ENCODE data around the gene BAZ2A.

DNA sequence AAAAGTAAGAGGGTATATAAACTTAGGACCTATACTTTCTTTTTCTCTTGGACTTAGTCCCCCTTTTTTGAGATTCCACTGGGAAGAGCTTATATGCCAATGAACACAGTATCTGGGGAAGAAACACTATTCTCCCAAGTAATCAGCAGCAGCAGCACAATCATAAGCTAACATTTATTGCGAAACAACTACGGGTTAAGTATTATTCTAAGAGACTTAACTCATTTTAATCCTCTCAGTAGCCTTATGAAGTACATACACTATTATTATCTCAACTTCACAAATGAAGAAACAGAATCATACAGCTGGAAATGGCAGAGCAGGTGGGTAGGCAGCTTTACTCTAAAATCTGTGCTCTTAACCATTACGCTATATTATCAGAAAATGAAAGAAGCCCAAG is 27.9 kb downstream of the BAZ2A start:
- TF ChIP-seq, protein P1, sequence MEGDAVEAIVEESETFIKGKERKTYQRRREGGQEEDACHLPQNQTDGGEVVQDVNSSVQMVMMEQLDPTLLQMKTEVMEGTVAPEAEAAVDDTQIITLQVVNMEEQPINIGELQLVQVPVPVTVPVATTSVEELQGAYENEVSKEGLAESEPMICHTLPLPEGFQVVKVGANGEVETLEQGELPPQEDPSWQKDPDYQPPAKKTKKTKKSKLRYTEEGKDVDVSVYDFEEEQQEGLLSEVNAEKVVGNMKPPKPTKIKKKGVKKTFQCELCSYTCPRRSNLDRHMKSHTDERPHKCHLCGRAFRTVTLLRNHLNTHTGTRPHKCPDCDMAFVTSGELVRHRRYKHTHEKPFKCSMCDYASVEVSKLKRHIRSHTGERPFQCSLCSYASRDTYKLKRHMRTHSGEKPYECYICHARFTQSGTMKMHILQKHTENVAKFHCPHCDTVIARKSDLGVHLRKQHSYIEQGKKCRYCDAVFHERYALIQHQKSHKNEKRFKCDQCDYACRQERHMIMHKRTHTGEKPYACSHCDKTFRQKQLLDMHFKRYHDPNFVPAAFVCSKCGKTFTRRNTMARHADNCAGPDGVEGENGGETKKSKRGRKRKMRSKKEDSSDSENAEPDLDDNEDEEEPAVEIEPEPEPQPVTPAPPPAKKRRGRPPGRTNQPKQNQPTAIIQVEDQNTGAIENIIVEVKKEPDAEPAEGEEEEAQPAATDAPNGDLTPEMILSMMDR (IDR thresholded peaks at IDR 0.05) = no peak
- no peak for TF ChIP-seq FOXM1 (IDR thresholded peaks at IDR 0.05; ENCODE audit: low read depth)
- TF ChIP-seq EP300 (IDR thresholded peaks at IDR 0.05; ENCODE audit: borderline replicate concordance in 1 of 2, low read depth in 1 of 2, low read length in 1 of 2) = no peak
- no peak for TF ChIP-seq EZH2phosphoT487 (IDR thresholded peaks at IDR 0.05; ENCODE audit: borderline replicate concordance, low read depth)
